SU-DHL-6 (cell line): Measurements from ENCODE around the gene GLI2.

Experiments used
- EZH2phosphoT487 ChIP-seq: fragments of 200-600 bp; sonication (generic), shearing (Covaris generic); conservative IDR thresholded peaks from 2 replicates; pipeline ENCODE4 v1.6.1; 2018; ENCODE audit warnings: mild to moderate bottlenecking, antibody characterized with exemption, low read length, moderate library complexity, mixed read lengths
- TF ChIP-seq, protein P1 (sequence below): fragments of 200-600 bp; sonication (generic); IDR thresholded peaks from one replicate; pipeline ENCODE4 v1.5.1; 2017; ENCODE audit warnings: antibody characterized with exemption, mild to moderate bottlenecking, low read length, moderate library complexity; ENCODE audit not compliant: insufficient read depth, poor library complexity, severe bottlenecking

DNA sequence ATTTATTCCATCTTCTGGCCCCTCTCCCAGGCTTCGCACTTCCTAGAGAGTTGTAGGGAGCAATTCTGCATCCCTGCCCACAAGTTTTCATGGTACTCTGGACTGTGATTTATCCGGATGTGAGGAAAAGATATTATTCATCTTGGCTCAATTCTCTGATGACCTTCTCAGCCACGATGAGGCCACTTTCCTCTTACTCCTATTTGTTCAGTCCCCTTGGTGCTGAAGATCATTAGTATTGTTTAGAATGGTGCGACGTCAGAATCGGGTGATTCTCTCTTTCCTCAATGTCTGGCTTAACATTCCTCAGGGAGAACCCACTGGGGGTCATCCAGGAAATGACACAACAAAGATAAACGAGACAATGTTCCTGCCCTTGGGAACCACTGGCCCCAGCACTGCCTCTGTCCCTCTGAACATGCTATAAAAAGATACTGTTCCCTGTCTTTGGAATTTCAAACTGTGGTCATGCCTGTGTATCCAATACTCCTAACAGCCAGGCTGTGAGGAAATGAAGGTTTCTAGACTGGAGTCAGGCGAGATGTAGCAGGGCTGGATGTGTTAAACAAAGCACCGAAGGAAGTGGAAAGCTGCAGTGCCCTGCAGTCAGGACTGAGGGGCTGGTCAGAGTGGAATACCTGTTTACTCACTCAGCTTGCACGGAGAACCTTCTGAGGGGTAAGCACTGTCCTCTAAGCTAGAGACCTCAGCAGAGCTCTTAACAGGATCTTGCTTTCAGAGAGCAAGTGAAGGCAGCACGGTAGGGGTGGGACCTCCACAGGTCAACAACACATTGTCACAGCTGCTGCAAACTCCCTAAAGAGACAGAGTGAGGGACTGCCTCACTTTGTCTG is 12.9 kb upstream of the GLI2 start:
- TF ChIP-seq, protein P1, sequence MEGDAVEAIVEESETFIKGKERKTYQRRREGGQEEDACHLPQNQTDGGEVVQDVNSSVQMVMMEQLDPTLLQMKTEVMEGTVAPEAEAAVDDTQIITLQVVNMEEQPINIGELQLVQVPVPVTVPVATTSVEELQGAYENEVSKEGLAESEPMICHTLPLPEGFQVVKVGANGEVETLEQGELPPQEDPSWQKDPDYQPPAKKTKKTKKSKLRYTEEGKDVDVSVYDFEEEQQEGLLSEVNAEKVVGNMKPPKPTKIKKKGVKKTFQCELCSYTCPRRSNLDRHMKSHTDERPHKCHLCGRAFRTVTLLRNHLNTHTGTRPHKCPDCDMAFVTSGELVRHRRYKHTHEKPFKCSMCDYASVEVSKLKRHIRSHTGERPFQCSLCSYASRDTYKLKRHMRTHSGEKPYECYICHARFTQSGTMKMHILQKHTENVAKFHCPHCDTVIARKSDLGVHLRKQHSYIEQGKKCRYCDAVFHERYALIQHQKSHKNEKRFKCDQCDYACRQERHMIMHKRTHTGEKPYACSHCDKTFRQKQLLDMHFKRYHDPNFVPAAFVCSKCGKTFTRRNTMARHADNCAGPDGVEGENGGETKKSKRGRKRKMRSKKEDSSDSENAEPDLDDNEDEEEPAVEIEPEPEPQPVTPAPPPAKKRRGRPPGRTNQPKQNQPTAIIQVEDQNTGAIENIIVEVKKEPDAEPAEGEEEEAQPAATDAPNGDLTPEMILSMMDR = no peak
- TF ChIP-seq EZH2phosphoT487 = no peak
